Forelimb muscle (tissue), 1 donor: ENCODE results near the gene FAM120B. TPM values are rescaled to one million over a fixed set of nuclear protein-coding genes. Genes with fewer than 3 reads are reported as not detected.

ENCODE experiments used
- DNase-seq: peaks from one replicate; pipeline ENCODE4 v3.0.0-alpha.2; 2013; ENCODE audit warnings: low read depth
- polyA plus RNA-seq: library from polyadenylated mRNA; unstranded; fragments of 120-200 nt; gene quantifications from one replicate; pipeline ENCODE4 v1.2.1, GENCODE V29; 2013; ENCODE audit not compliant: insufficient read length

FAM120B gene
- polyA plus RNA-seq, 1 donor: 25.4 TPM

GRCh38 chr6:170456334-170456733 lies 149.8 kb downstream of the FAM120B start:
- DNase-seq: no peak

Other genes with a start within 250 kb of the FAM120B start
- gene DLL1, start 15.7 kb upstream of the FAM120B start, polyA plus RNA-seq: 17.1 TPM
- gene PSMB1, start 246.5 kb downstream of the FAM120B start, polyA plus RNA-seq: 117 TPM
- 16.1 TPM for gene TBP, start 247.6 kb downstream of the FAM120B start, polyA plus RNA-seq